Thymus (tissue), 11 donors: ENCODE results near the gene NAA35. TPM values are rescaled to one million over a fixed set of nuclear protein-coding genes. Genes with fewer than 3 reads are reported as not detected.
A peak's percentile ranks its signal among the peaks of the same experiment; 100 is the strongest.
"Not testable (repeated sequence)": the region's sequence is repeated elsewhere in the genome, so short reads cannot be mapped to it uniquely, and the experiment has no call there.

Experiments
- DNase-seq, 9 donors: peaks; one replicate each; pipeline ENCODE4 v3.0.0-alpha.2; 2013; ENCODE audit warnings: low spot score in 9 of 9, low read depth in 6 of 9, missing footprints in 1 of 9
- H3K27ac ChIP-seq, 2 donors: one replicate each; pipeline ENCODE4 v1.5.1; 2013; ENCODE audit warnings: control low read depth in 1 of 2, low read depth in 1 of 2, low read length in 1 of 2, mild to moderate bottlenecking in 1 of 2, moderate library complexity in 1 of 2
- H3K27me3 ChIP-seq, 2 donors: one replicate each; pipeline ENCODE4 v1.5.1; 2013; ENCODE audit warnings: low read length in 1 of 2; ENCODE audit not compliant: control insufficient read depth in 2 of 2, insufficient read depth in 1 of 2
- H3K36me3 ChIP-seq, 2 donors: one replicate each; pipeline ENCODE4 v1.5.1; 2013; ENCODE audit warnings: low read length in 1 of 2, mild to moderate bottlenecking in 1 of 2, moderate library complexity in 1 of 2; ENCODE audit not compliant: control insufficient read depth in 2 of 2, insufficient read depth in 2 of 2
- H3K4me1 ChIP-seq, 2 donors: one replicate each; pipeline ENCODE4 v1.5.1; 2013; ENCODE audit warnings: low read length in 2 of 2; ENCODE audit not compliant: control insufficient read depth in 2 of 2, insufficient read depth in 2 of 2
- H3K4me3 ChIP-seq, 2 donors: one replicate each; pipeline ENCODE4 v1.5.1; 2013; ENCODE audit warnings: low read length in 2 of 2, control low read depth in 1 of 2, mild to moderate bottlenecking in 1 of 2
- H3K9me3 ChIP-seq, 2 donors: one replicate each; pipeline ENCODE4 v1.5.1; 2013; ENCODE audit warnings: low read length in 1 of 2, mild to moderate bottlenecking in 1 of 2; ENCODE audit not compliant: control insufficient read depth in 2 of 2, insufficient read depth in 1 of 2
- WGBS: extraction: QIAGEN DNeasy Blood & Tissue Kit; methylation state at CpG from one replicate; pipeline ENCODE4 v1.1.7; 2013; 5-methylcytosine and 5-hydroxymethylcytosine counted together
- polyA plus RNA-seq: library from polyadenylated mRNA; stranded (reverse); fragments of 200-250 nt; gene quantifications from one replicate; pipeline ENCODE4 v1.2.3, GENCODE V29; 2013
- total RNA-seq: library from RNA; stranded (reverse); fragments of 120-200 nt; gene quantifications from one replicate; pipeline ENCODE4 v1.2.4, GENCODE V29; 2013
- donor health status: healthy.

Gene NAA35
- total and polyA plus RNA-seq, 2 donors, result 13.9 to 15.3 TPM

- Histone ChIP-seq H3K4me3 (no peak overlapping the region), H3K4me1 (no peaks in the 10 kb centered on the region), H3K36me3 (no peaks in the 10 kb centered on the region), H3K27me3 (no peaks in the 10 kb centered on the region), H3K27ac (no peak overlapping the region), H3K9me3 (no peaks in the 10 kb centered on the region)
- no peak for DNase-seq
- 97% methylated on average over 1 of the region's 1 CpG for WGBS
These were observed 35.0 kb upstream of the NAA35 start for GRCh38 chr9:85905957-85906356.

- H3K27me3 ChIP-seq, result no peaks in the 10 kb centered on the region
- H3K4me1 ChIP-seq, result no peaks in the 10 kb centered on the region
- no peak overlapping the region for H3K27ac ChIP-seq
- H3K36me3 ChIP-seq, result no peaks in the 10 kb centered on the region
- H3K4me3 ChIP-seq, result no peak overlapping the region
- no peaks in the 10 kb centered on the region for H3K9me3 ChIP-seq
- DNase-seq, result no peak
- WGBS, result 69% methylated on average over 1 of the region's 1 CpG
These were observed 31.6 kb upstream of the NAA35 start for GRCh38 chr9:85909390-85909789.

DNA sequence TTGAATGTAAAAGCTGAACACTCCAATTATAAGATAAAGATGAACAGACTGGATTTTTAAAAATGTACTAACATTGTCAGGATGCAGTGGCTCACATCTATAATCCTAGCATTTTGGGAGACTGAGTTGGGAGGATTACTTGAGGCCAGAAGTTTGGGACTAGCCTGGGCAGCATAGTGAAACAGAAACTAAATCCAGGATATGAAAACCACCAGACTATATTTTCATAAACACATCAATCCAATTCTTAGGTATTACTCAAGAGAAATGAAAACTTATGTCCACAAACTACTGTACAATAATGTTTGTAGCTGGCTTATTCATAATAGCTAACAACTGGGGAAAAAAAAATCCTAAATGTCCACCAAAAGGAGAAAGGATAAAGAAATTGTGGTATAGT is 26.8 kb upstream of the NAA35 start:
- Histone ChIP-seq H3K9me3 (no peaks in the 10 kb centered on the region), H3K27ac (no peak overlapping the region), H3K4me3 (no peak overlapping the region), H3K4me1 (no peaks in the 10 kb centered on the region), H3K27me3 (no peaks in the 10 kb centered on the region), H3K36me3 (no peaks in the 10 kb centered on the region)
- peak in 1 of 9 donors; percentile 4 for DNase-seq

DNA sequence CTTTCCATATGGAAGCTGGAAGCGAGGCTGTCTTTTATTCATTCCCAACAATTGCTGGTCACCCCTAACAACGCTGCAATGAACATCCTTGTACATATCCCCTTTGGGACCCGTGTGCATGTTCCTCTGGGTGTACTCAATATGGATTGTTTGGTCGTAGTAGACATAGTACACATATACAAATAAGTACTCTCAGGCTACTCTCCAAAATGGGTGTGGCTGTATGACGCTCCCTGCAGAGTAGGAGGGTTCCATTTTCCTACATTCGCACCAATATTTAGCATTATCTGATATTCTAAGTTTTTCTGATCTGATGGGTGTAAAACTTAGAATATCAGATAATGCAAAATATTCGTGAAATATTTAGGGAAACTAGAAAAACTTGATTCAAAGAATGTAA is 23.2 kb upstream of the NAA35 start:
- no peak for DNase-seq
- H3K27ac ChIP-seq, result no peak overlapping the region
- H3K4me3 ChIP-seq, result no peak overlapping the region
- WGBS, result 97% methylated on average over 7 of the region's 7 CpGs
- no peaks in the 10 kb centered on the region for H3K9me3 ChIP-seq
- H3K36me3 ChIP-seq, result no peaks in the 10 kb centered on the region
- no peaks in the 10 kb centered on the region for H3K27me3 ChIP-seq
- no peaks in the 10 kb centered on the region for H3K4me1 ChIP-seq

DNA sequence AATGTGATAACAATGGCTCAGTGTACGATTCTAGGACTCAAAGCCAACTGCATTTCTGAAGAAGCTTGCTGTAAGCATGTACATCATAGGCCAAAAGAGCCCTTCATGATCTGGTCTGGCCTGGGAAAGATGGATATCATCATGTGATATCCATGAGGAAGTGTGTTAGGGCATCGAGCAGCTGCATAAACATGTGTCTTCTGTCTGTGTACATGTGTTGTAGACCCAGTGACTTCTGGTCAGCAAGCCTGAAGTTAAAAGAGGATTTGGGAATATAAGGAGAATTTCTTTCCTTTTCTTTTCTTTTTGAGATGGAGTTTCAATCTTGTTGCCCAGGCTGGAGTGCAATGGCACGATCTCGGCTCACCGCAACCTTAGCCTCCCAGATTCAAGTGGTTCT is 15.5 kb upstream of the NAA35 start:
- no peak for DNase-seq
- H3K9me3 ChIP-seq, result no peaks in the 10 kb centered on the region
- 89% methylated on average over 5 of the region's 5 CpGs for WGBS

GRCh38 chr9:85927076-85927475 is 13.9 kb upstream of the NAA35 start:
- WGBS, result 92% methylated on average over 2 of the region's 2 CpGs
- no peaks in the 10 kb centered on the region for H3K36me3 ChIP-seq
- H3K9me3 ChIP-seq, result no peaks in the 10 kb centered on the region
- no peaks in the 10 kb centered on the region for H3K27me3 ChIP-seq
- H3K27ac ChIP-seq, result no peak overlapping the region
- no peak for DNase-seq
- H3K4me3 ChIP-seq, result no peak overlapping the region
- H3K4me1 ChIP-seq, result no peaks in the 10 kb centered on the region

More for the DNA sequence above, 15.5 kb upstream of the NAA35 start:
- Histone ChIP-seq H3K4me1 (no peaks in the 10 kb centered on the region), H3K36me3 (no peaks in the 10 kb centered on the region), H3K27ac (no peak overlapping the region), H3K4me3 (no peak overlapping the region), H3K27me3 (no peaks in the 10 kb centered on the region)

DNA sequence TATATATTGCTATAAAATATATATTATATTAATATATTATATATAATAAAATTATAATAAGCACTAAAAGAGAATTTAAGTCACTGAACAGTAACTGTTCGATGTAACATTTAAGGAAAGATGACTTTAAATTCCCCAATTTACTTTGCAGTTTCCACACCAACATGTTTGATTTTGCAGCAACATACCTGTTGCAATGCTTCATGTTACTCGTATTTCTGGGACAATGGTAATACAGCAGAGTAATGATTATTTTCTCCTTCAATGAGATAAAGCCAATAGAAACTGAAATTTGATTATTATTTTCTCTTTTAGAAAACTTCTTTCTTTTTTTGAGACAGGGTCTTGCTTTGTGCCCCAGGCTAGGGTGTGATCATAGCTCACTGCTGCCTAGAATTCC is 9.5 kb upstream of the NAA35 start:
- no peaks in the 10 kb centered on the region for H3K4me1 ChIP-seq
- H3K27ac ChIP-seq, result no peak overlapping the region
- H3K36me3 ChIP-seq, result no peaks in the 10 kb centered on the region
- no peaks in the 10 kb centered on the region for H3K9me3 ChIP-seq
- no peak for DNase-seq
- no peak overlapping the region for H3K4me3 ChIP-seq
- H3K27me3 ChIP-seq, result no peaks in the 10 kb centered on the region
- 98% methylated on average over 2 of the region's 2 CpGs for WGBS

- H3K4me3 ChIP-seq, H3K9me3 ChIP-seq, DNase-seq, H3K36me3 ChIP-seq, H3K27ac ChIP-seq, H3K27me3 ChIP-seq, H3K4me1 ChIP-seq: not testable (repeated sequence)
- 97% methylated on average over 14 of the region's 14 CpGs for WGBS
These were observed 5.0 kb upstream of the NAA35 start for GRCh38 chr9:85935950-85936349.

GRCh38 chr9:85940275-85940831 is 593 bp upstream of the NAA35 start:
- peaks cover 0 to 22% of the 10 kb centered on the region in 2 donors for H3K36me3 ChIP-seq
- peaks cover 0 to 3% of the 10 kb centered on the region in 2 donors for H3K9me3 ChIP-seq
- WGBS, result 25% methylated on average over 13 of the region's 13 CpGs
- peak overlapping the region; percentile 79 to 94 for H3K4me3 ChIP-seq
- DNase-seq, result no peak
- peaks cover 9 to 15% of the 10 kb centered on the region in 2 donors for H3K4me1 ChIP-seq
- no peaks in the 10 kb centered on the region for H3K27me3 ChIP-seq
- peak overlapping the region; percentile 89 to 95 for H3K27ac ChIP-seq

- Histone ChIP-seq H3K27me3 (no peaks in the 10 kb centered on the region), H3K4me3 (peak overlapping the region; percentile 79 to 94), H3K36me3 (peaks cover 3 to 27% of the 10 kb centered on the region in 2 donors), H3K27ac (peak overlapping the region; percentile 64 to 74), H3K4me1 (peaks cover 9 to 15% of the 10 kb centered on the region in 2 donors), H3K9me3 (peaks cover 0 to 3% of the 10 kb centered on the region in 2 donors)
- peak in 2 of 9 donors; percentile 12 to 15 for DNase-seq
- WGBS, result under 1% methylated on average over 15 of the region's 15 CpGs
These were observed 635 bp downstream of the NAA35 start for GRCh38 chr9:85941622-85941940.
